Right lobe of liver (tissue), 4 donors: ENCODE data around the gene DSCAML1.

ENCODE experiments used
- CTCF ChIP-seq, 4 donors: fragments of 200-600 bp in 3 of 4; fragments of 450-650 bp in 1 of 4; IDR thresholded peaks; one replicate each; pipeline versions ENCODE4 v1.5.1 to v1.8.0; 2016 to 2022; ENCODE audit warnings: antibody characterized with exemption in 4 of 4, mild to moderate bottlenecking in 2 of 4
- POLR2A ChIP-seq: fragments of 450-650 bp; IDR thresholded peaks from one replicate; pipeline ENCODE4 v1.6.1; 2017; ENCODE audit warnings: antibody characterized with exemption, mild to moderate bottlenecking
- donor health status: DM: no; HTN: no; CAD: no.
- donor health status: DM: no; HTN: no; CAD: no.
- donor health status: DM: no; HTN: yes; CAD: no.

GRCh38 chr11:117747892-117748291, 49.1 kb downstream of the DSCAML1 start:
- TF ChIP-seq CTCF (IDR thresholded peaks at IDR 0.05) (no peak), POLR2A (no peak)
